Panc1 (cell line): ENCODE results near the gene TXNDC11.

Source experiments
- POLR2AphosphoS5 ChIP-seq: IDR thresholded peaks from 2 replicates; pipeline ENCODE4 v1.6.1; 2012; ENCODE audit warnings: mild to moderate bottlenecking, low read depth, low read length, moderate library complexity
- SIN3A ChIP-seq: IDR thresholded peaks from 2 replicates; pipeline ENCODE4 v1.6.1; 2012; ENCODE audit warnings: low read depth, mild to moderate bottlenecking, low read length, moderate library complexity, borderline replicate concordance; ENCODE audit not compliant: insufficient read depth
- TCF7L2 ChIP-seq: IDR thresholded peaks from 2 replicates; pipeline ENCODE4 v1.6.1; 2011; ENCODE audit warnings: mild to moderate bottlenecking, low read depth, low read length, inconsistent platforms
- TF ChIP-seq, protein P1 (sequence below): fragments of 450-650 bp; IDR thresholded peaks from 2 replicates; pipeline ENCODE4 v1.5.1; 2017; ENCODE audit warnings: mild to moderate bottlenecking

GRCh38 chr16:11722468-11722808 is 20.2 kb downstream of the TXNDC11 start:
- TF ChIP-seq, protein P1, sequence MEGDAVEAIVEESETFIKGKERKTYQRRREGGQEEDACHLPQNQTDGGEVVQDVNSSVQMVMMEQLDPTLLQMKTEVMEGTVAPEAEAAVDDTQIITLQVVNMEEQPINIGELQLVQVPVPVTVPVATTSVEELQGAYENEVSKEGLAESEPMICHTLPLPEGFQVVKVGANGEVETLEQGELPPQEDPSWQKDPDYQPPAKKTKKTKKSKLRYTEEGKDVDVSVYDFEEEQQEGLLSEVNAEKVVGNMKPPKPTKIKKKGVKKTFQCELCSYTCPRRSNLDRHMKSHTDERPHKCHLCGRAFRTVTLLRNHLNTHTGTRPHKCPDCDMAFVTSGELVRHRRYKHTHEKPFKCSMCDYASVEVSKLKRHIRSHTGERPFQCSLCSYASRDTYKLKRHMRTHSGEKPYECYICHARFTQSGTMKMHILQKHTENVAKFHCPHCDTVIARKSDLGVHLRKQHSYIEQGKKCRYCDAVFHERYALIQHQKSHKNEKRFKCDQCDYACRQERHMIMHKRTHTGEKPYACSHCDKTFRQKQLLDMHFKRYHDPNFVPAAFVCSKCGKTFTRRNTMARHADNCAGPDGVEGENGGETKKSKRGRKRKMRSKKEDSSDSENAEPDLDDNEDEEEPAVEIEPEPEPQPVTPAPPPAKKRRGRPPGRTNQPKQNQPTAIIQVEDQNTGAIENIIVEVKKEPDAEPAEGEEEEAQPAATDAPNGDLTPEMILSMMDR = no peak
- no peak for TF ChIP-seq SIN3A
- TF ChIP-seq POLR2AphosphoS5 = no peak
- no peak for TF ChIP-seq TCF7L2
